ENCODE results near the gene DAPK3.
"Not testable (repeated sequence)": the region's sequence is repeated elsewhere in the genome, so short reads cannot be mapped to it uniquely, and the experiment has no call there.

Gene DAPK3

DNA sequence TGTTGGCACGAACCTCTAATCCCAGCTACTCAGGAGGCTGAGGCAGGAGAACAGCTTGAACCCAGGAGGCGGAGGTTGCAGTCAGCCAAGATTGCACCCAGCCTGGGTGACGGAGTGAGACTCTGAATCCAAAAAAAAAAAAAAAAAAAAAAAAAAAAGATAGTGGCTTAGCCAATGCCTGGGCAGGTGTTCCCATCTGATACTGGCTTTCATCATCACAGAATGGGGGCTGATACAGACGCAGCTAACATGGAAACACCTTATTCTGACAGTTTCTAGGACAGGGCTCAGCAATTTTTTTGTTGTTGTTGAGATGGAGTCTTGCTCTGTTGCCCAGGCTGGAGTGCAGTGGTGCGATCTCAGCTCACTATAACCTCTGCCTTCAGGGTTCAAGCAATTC, 29.9 kb upstream of the DAPK3 start:
- not testable (repeated sequence) for DNase-seq

DNA sequence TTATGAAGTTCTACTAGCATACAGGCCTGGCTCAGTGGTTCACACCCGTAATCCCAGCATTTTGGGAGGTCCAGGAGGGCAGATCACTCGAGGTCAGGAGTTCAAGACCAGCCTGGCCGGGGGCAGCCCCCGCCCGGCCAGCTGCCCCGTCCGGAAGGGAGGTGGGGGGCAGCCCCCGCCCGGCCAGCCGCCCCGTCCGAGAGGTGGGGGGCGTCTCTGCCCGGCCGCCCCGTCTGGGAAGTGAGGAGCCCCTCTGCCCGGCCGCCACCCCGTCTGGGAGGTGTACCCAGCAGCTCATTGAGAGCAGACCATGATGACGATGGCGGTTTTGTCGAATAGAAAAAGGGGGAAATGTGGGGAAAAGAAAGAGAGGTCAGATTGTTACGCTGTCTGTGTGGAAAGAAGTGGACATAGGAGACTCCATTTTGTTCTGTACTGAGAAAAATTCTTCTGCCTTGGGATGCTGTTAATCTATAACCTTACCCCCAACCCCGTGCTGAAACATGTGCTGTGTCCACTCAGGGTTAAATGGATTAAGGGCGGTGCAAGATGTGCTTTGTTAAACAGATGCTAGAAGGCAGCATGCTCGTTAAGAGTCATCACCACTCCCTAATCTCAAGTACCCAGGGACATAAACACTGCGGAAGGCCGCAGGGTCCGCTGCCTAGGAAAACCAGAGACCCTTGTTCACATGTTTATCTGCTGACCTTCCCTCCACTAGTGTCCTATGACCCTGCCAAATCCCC, 27.9 kb upstream of the DAPK3 start:
- DNase-seq: not testable (repeated sequence)

DNA sequence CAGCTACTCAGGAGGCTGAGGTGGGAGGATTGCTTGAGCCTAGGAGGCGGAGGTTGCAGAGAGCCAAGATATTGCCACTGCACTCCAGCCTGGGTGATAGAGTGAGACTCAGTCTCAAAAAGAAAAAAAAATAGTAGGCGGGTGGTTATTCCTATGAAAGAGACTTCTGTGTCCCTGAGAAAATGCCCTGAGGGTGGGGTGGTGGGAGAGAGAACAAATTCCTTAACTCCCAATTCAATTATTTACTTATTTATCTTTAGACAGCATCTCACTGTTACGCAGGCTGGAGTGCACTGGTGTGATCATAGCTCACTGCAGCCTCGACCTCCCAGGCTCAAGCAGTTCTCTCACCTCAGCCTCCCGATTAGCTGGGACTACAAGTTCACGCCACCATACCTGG, 24.7 kb upstream of the DAPK3 start:
- no peak for DNase-seq

DNA sequence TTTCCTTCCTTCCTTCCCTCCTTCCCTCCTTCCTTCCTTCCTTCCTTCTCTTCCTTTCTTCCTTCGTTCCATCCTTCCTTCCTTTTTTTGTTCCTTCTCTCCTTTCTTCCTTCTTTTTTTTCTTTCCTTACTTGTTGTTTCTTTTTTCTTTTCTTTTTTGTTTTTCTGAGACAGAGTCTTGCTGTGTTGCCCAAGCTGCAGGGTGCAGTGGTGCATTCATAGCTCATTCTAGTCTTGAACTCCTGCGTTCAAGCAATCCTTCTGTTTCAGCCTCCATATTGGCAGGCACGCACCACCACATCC, 19.9 kb upstream of the DAPK3 start:
- DNase-seq: no peak

DNA sequence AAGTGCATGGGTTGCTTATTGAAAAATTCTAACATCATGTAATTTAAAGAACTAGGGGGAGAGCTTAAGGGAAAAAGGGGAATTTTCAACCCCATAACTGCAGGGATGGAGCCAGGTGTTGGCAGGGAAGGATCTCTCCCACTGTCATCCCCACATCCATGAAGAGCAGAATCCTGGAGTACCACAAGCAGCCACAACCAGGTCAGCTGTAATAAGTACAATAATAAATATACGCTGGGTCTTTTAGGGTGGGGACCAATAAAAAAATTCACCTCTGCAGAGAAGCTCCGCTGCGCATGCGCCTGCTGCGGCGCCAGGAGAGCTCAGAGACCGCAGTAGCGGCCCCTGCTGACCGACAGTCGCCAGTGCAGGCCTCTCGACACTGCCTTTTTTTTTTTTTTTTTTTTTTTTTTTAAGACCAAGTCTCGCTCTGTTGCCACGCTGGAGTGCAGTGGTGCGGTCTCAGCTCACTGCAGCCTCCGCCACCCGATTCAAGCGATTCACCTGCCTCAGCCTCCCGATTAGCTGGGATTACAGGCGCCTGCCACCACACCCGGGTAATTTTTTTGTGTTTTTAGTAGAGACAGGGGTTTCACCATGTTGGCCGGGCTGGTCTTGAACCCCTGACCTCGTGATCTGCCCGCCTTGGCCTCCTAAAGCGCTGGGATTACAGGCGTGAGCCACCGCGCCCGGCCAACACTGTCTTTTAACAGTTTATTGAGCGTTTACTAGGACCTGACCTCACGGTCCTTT, 16.9 kb upstream of the DAPK3 start:
- peak; percentile 90 for DNase-seq

DNA sequence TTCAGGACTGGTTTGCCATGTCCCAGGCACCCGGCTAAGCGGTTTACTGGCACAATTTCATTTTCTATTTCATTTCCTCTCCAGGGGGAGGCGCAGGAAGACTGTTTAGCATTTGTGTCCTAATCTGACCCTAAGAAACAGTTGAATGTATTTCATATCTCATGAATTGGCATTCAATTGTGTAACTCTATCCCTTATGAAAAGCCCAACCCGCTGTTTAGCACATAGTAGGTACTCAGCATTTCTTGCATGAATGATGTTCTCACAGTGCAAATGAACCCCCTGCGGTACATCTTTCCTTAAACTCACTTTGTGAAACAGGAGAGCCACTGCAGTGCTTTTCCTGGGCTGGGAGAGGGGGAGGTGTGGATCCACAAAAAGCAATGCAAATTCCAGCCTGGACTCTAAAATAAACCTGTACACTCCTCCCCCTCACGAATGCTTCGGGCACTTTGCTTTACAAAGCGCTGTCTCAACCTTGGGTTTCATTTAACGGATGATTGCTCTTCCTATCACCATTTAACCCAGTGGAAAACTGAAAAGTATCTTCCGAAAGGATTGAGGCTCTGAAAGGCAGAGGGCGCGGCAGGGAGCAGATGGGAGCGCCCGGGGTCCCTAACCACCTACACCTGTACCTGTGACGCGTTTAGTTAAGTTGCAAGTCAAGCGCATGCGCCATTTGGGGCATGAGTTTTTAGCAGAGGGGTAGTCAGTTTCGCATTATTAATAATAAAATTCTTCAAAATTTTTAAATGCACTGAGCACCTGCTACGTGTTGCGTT, 15.6 kb upstream of the DAPK3 start:
- peak; percentile 68 for DNase-seq

DNA sequence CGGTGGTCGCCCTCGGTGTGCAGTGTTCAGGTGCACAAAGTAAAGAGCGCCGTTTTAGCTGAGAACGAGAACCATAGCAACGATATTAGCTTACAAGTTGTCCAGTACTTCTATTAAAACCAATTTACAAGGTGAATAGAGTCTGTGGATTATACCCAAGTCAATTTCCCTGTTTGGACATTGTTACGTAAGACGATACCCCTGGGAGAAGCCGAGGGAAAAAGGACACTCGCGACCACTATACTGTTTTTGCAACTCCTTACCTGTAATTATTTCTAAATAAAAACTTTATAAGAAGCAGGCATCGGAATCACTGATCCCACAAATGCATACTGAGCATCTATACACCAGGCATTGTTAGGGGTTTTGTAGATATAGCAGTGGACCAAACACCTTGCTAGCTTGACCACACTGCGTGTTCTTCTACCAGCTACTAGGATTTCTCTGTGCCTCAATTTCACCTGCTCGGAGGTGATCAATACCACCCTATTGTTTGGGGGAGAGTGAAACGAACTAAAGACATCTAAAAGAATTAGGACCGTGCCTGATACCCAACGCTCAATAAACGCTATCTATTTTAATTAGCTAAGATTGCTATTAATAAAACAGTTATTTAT, 14.9 kb upstream of the DAPK3 start:
- no peak for DNase-seq

DNA sequence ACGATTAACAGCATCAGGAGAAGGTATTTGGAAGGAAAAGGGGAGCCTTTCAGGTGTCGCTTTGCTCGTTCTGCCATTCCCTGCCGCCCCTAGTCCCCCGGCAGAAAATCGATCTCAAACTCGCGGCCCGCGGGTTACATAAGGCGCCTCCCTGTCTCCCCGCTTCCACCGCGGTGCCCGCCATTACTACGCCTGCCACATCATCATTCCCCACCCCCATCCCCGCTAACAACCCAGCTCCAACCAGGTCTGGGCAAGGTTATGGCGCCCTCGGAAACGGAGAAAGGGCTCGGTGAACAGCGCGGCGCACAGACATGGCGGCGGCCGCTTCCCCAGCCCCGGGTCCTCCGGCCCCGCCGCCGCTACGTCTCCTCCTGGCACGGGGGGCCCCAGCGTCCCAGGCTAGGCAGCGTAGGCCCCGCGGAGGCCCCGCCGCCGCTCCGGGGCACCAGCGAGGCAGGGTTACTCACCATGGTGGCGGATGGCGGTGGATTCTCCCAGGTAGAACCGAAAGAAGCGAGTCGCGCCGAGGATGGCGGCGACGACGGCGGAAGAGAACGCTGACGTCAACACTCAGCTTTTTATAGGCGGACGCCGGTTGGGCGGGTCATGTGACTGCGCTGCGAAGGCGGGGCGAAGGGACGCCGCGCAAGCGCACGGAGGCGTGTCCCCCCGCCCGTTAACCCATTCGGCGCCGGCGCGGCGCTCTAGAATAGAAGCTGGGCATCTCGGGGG, 14.2 kb upstream of the DAPK3 start, which contains the start of gene EEF2:
Gene EEF2 (minus strand): TSS at position 556 of the 735 bp plus-strand sequence. CDS start 83 bp downstream, at position 473.
- peak; percentile 92 for DNase-seq

DNA sequence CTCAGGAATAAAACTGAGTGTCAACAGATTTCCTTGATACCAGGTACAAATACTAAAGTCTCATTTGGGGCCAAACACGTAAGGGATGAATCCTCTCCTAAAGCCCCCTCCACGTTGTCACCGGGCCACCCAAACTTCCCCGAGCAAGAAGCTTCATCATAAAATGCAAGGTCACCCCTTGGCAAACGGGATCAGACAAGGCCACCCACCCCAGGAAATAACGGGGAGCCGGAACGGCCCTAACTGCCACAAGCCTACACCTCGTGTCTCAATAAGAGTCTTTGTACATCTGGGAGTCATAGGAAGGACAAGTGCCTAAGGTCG, 13.6 kb upstream of the DAPK3 start:
- no peak for DNase-seq

DNA sequence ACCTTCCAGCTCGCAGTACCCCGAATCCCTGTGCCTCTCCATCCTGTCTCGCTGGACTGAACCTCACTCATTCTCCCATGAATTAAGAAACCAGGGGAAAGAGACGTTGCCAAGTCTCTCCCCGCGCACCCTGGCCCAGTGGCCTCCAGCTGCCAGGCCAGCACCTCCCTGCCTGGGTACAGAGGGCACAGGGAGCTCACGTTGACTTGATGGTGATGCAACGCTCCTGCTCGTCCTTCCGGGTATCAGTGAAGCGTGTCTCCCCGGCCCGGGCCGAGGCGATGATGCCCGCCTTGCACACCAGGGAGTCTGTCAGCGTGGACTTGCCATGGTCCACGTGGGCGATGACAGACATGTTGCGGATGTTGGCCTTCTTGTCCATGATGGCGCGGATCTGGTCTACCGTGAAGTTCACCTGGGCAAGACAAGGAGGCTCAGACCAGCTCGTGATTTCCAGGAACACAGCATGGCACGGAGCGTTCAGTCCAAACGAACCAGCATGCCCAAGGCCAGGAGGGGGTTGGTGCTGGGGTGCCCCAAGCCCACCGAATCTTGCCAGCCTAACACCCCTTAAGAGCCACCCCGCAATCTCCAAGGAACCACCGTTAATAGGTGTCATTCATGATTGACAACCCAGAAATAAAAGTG, 13.2 kb upstream of the DAPK3 start:
- peak; percentile 19 for DNase-seq

DNA sequence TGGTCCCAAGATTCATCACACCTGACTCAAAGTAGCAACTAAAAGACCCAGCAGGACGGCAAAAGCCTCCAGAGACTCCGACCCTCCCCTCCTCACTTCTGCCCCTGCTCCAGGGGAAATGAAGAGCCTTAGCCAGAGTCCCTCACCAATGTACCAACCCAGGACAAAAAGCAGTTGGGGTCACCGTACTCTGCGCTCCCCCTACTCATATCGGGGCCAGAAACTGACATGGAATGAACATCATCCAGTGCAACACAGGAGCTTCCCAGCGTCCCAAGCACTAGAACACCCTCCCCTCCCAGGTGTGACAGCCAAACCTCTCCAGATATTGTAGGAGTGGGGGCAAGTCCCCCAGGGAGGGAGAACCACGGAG, 12.6 kb upstream of the DAPK3 start:
- DNase-seq: no peak

DNA sequence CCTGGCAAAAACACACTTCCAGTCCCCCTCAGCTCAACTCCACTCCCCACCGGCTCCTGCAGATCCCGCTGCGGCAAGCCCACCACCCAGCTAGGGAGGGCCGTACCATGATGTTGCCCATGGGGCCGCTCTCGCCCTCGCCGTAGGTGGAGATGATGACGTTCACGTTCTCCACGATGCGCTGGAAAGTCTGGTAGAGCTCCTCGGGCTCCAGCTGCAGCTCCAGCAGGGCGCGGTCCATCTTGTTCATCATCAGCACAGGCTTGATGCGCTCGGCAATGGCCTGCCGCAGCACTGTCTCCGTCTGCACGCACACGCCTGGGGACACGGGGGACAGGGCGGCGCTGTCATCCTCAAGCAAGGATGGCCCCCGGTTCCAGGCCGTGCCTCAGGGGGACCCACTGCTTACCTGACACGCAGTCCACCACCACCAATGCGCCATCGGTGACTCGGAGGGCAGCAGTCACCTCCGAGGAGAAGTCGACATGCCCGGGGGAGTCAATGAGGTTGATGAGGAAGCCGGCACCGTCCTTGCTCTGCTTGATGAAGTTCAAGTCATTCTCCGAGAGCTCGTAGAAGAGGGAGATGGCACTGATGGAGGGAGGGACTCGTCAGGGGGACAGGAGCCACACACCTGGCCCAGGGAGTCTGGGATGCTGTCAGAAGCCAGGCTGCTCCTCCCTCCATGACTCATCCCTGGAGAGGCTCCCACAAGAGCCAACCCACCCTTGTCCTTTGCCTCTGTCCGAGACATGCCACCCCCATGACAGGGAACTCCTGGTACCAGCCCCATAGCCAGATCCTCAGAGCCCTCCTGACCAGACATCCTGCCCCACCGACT, 12.0 kb upstream of the DAPK3 start:
- DNase-seq: peak; percentile 28

DNA sequence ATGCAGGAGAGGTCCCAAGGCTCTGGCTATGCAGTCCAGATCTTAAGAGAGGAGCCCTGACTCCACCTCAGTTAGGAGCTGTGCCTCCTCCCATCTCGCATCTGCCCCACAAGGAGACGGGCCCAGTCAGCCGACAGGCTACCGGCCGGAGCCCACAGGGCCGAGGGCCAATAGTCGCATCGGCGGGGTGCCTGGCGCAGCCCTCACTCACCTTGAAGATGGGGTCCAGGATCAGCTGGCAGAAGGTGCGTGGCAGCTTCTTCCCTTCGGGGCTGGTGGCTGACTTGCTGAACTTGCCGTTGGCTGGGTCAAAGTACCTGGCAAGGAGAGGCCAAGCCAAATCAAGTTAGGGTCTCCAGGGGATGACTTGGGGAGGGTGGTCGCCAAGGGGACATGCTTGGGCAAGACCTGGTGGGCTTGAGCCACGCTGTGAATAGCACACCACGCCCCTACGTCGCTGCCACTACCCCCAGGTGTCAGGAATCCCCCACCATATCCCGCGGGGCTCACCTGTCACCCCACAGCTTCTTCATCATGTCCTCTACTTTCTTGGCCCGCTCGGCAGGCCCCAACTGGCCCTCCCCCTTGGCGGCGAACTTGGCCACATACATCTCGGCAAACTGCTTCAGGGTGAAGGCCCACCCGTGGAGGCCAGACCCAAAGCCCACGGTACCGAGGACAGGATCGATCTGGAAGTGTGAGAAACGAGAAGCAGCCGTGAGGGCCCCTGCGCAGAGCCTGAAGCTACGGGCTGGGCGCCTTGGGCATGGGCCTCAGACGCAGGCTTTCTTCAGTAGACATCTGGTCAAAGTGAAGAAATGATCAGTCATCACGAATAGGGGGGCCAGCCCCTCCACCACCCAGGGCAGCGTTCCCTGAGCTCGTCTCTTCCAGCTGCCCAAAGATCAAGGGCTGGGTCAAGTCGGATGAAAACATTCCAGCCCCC, 11.1 kb upstream of the DAPK3 start:
- DNase-seq: no peak

DNA sequence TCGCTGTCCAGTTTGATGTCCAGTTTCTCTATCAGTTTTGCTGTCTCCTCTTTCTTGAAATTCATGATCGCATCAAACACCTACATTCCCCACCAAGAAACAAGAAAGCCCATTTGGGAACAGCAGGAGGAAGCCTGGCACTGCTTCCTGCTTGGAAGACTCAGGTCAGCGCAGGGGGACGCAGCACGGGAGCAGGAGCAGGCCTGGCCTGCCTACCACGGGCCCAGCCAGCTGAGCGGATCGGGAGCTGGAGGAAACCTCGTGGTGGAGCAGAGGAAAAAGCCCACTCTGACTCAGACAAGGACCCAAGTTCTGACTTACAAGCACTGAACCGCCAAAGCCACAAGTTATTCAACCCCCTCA, 10.5 kb upstream of the DAPK3 start:
- DNase-seq: no peak

DNA sequence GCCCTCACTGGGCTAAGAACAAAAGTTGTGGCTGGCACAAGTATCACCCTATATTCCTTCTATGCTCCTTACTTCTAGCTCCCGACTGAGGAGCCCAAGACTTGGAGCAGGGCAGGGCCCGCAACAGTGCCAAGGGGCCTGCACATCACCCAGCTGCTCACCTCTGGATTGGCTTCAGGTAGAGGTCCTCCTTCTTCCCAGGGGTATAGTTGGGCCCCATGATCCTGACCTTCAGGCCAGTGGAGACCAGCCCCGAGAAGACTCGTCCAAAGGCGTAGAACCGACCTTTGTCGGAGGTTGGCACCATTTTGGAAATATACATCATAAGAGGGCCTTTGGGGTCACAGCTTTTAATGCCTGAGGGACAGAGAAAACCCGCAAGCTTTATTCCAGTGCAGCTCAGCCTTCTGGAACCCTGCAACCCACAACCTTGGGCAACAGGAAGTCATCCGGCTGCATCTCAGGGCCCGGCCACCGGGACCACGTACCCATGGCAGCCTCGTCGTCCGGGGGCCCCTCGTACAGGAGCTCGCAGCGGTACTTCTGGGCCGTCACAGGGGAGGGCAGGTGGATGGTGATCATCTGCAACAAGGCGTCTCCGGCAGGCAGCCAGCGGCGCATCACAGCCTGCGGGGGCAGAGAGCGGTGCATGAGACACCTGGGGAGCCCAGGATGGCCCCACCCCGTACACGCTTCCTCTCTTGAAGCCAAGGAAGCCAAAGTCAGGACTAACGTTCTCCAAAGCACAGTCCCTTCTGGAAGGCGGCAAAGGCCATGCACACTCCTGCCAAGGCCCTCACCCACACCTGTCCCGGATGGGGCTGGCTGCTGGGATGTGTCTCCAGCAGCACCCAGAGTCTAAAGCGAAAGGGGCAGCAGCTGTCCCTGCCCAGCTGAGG, 9.7 kb upstream of the DAPK3 start:
- DNase-seq: no peak

DNA sequence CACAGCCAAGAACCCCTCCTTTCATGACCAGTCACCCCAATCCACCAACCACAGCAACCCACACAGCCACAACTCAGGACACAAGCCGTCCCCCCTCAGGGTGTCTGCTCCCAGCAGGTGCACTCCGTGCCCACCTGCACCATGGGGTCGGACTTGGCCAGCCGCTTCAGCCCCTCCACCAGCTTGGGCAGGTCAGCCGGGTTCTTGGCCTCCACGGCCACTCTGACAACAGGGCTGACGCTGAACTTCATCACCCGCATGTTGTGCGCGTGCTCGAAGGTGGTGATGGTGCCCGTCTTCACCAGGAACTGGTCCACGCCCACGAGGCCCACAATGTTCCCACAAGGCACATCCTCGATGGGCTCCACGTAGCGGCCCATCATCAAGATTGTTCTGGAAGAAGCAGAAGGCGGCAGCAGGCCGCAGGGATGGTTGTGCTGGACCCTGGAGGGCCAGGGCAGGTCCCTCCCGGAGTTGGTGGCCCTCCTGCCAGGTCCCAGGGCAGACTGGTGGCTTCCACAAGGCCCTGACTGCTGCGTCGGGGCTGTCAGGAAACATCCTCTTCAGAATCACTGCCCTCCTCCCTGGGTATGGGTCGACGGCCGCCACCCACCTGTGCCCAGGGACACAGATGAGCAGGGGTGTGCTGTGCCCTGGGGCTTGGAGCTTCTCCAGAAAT, 8.9 kb upstream of the DAPK3 start:
- DNase-seq: no peak

DNA sequence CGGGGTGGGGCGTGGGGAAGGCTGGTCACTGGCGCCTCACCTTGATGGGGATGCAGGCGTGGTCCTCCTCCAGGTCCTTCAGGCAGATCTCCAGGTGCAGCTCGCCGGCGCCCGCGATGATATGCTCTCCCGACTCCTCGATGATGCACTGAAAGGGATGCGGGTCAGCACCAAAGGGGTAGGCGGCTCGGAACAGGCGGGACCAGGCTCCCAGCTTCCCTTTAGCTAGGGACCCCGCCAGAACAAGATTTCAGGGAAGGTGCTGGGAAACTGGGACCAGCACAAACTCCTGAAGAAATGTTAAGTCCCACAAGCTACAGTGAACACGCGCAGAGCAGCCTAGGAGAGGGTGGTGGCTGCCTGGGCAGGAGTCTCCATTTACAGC, 8.4 kb upstream of the DAPK3 start:
- no peak for DNase-seq

DNA sequence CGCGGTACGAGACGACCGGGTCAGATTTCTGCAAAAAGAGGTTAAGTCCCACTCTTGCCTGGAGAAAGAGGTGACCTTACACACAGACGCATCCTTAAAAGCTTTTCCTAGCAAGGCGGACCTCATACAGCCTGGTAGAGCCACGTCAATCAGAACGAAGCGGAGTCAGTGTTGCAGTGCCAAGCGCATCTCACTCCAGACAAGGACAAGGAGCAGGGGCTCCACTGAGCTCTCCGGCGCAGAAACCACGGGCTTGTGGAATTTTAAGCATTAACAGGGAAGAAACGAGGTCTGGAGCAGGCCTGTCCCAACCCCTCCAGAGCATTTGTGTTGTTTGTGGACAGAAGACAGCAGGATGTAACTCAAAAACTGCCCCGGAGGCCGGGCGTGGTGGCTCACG, 7.2 kb upstream of the DAPK3 start:
- no peak for DNase-seq

Data from stimulated activated CD4-positive, alpha-beta T cell treated with anti-CD3 and anti-CD28 coated beads, Interleukin-4, amount 100 ng/mL, for 24 hours (primary cell).